Large intestine (tissue), 12 donors: ENCODE results near the gene VCAM1. TPM values are rescaled to one million over a fixed set of nuclear protein-coding genes. Genes with fewer than 3 reads are reported as not detected.

Experiments used
- DNase-seq, 2 donors: peaks; one replicate each; pipeline versions ENCODE4 v3.0.0 to v3.0.0-alpha.2; 2013
- H3K27ac ChIP-seq: one replicate; pipeline ENCODE4 v1.5.1; 2013; ENCODE audit warnings: low read length
- H3K27me3 ChIP-seq: 2 replicates; pipeline ENCODE4 v1.6.1; 2013; ENCODE audit warnings: low read length; ENCODE audit not compliant: control insufficient read depth, insufficient read depth
- H3K36me3 ChIP-seq: 2 replicates; pipeline ENCODE4 v1.6.1; 2013; ENCODE audit warnings: low read length; ENCODE audit not compliant: control insufficient read depth, insufficient read depth
- H3K4me1 ChIP-seq: one replicate; pipeline ENCODE4 v1.6.1; 2013; ENCODE audit warnings: low read length; ENCODE audit not compliant: control insufficient read depth, insufficient read depth
- H3K4me3 ChIP-seq: one replicate; pipeline ENCODE4 v1.5.1; 2013; ENCODE audit warnings: low read length
- H3K9me3 ChIP-seq: one replicate; pipeline ENCODE4 v1.6.1; 2013; ENCODE audit warnings: mild to moderate bottlenecking, low read depth, low read length, moderate library complexity; ENCODE audit not compliant: control insufficient read depth
- WGBS: methylation state at CpG from one replicate; pipeline ENCODE4 v1.1.5; 2013; ENCODE audit warnings: low lambda C conversion rate; ENCODE audit not compliant: insufficient coverage; 5-methylcytosine and 5-hydroxymethylcytosine counted together
- long read RNA-seq, 11 donors: transcript quantifications; one replicate each; lab custom pipeline, GENCODE V29; 2026
- polyA plus RNA-seq: library from polyadenylated mRNA; unstranded; fragments of 120-200 nt; gene quantifications from one replicate; pipeline ENCODE4 v1.2.1, GENCODE V29; 2013

Gene VCAM1, protein sequence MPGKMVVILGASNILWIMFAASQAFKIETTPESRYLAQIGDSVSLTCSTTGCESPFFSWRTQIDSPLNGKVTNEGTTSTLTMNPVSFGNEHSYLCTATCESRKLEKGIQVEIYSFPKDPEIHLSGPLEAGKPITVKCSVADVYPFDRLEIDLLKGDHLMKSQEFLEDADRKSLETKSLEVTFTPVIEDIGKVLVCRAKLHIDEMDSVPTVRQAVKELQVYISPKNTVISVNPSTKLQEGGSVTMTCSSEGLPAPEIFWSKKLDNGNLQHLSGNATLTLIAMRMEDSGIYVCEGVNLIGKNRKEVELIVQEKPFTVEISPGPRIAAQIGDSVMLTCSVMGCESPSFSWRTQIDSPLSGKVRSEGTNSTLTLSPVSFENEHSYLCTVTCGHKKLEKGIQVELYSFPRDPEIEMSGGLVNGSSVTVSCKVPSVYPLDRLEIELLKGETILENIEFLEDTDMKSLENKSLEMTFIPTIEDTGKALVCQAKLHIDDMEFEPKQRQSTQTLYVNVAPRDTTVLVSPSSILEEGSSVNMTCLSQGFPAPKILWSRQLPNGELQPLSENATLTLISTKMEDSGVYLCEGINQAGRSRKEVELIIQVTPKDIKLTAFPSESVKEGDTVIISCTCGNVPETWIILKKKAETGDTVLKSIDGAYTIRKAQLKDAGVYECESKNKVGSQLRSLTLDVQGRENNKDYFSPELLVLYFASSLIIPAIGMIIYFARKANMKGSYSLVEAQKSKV
- polyA plus RNA-seq: 18.7 TPM
- long read RNA-seq, donor 1, partial matches to known transcripts: 0 of 2 reads
- long read RNA-seq, donor 1, other reads (novel, unspliced or antisense): 0 of 2 reads
- long read RNA-seq, donor 2, transcript VCAM1-205 (1 exons, 3,865 nt): minor isoform, 6 of 13 reads
- long read RNA-seq, donor 2, transcript VCAM1-201 (9 exons, 3,083 nt): major isoform, 7 of 13 reads
- long read RNA-seq, donor 2, partial matches to known transcripts: 0 of 13 reads
- long read RNA-seq, donor 2, other reads (novel, unspliced or antisense): 0 of 13 reads
- long read RNA-seq, donor 3: 0 reads
- long read RNA-seq, donor 4: 0 reads
- long read RNA-seq, donor 5, partial matches to known transcripts: 0 of 5 reads
- long read RNA-seq, donor 5, other reads (novel, unspliced or antisense): 0 of 5 reads
- long read RNA-seq, donor 6, transcript VCAM1-201 (9 exons, 3,083 nt): major isoform, 10 of 14 reads
- long read RNA-seq, donor 6, partial matches to known transcripts: 0 of 14 reads
- long read RNA-seq, donor 6, other reads (novel, unspliced or antisense): 0 of 14 reads
- long read RNA-seq, donor 7, partial matches to known transcripts: 0 of 4 reads
- long read RNA-seq, donor 7, other reads (novel, unspliced or antisense): 0 of 4 reads
- long read RNA-seq, donor 8, partial matches to known transcripts: 0 of 8 reads
- long read RNA-seq, donor 8, other reads (novel, unspliced or antisense): 0 of 8 reads
- long read RNA-seq, donor 9, partial matches to known transcripts: 0 of 8 reads
- long read RNA-seq, donor 9, other reads (novel, unspliced or antisense): 0 of 8 reads
- long read RNA-seq, donor 10, transcript VCAM1-201 (9 exons, 3,083 nt): major isoform, 7 of 9 reads
- long read RNA-seq, donor 10, partial matches to known transcripts: 0 of 9 reads
- long read RNA-seq, donor 10, other reads (novel, unspliced or antisense): 0 of 9 reads
- long read RNA-seq, donor 11, transcript VCAM1-201 (9 exons, 3,083 nt): major isoform, 8 of 11 reads
- long read RNA-seq, donor 11, partial matches to known transcripts: 0 of 11 reads
- long read RNA-seq, donor 11, other reads (novel, unspliced or antisense): 0 of 11 reads

DNA sequence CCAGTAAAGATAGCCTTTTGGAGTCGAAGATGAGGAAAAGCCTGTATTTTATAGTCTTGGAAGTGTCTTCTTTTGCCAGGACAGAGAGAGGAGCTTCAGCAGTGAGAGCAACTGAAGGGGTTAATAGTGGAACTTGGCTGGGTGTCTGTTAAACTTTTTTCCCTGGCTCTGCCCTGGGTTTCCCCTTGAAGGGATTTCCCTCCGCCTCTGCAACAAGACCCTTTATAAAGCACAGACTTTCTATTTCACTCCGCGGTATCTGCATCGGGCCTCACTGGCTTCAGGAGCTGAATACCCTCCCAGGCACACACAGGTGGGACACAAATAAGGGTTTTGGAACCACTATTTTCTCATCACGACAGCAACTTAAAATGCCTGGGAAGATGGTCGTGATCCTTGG lies at the start of gene VCAM1:
Gene VCAM1 (plus strand): TSS at position 253 of the 400 bp plus-strand sequence. CDS start 119 bp downstream, at position 372.
- WGBS: 18% methylated on average over 4 of the region's 7 CpGs
- H3K4me3 ChIP-seq: peak within 1 kb of the TSS; percentile 26
- peak in 1 of 2 donors; percentile 17 for DNase-seq

DNA sequence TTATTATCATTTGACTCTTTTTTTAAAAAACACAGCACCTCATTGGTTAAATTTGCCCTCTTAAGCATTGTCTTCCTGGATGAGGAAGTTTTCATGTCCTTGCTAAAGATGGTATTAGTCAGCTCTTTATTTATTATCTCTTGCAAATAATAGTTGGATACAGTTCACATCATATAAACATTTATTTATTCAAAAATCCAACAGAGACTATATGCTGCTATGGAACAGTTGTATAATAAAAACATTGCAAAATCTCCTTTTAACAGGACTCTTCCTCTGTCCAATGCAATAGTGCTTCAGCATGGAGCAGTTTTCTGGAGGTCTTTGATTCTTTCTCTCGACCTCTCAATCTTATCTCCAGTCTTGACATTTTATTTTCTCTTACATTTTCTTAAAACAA lies 49.5 kb upstream of the VCAM1 start:
- no peaks in the 10 kb centered on the region for H3K4me1 ChIP-seq
- no peak overlapping the region for H3K4me3 ChIP-seq
- no peaks in the 10 kb centered on the region for H3K36me3 ChIP-seq
- 56% methylated on average over 1 of the region's 1 CpG for WGBS
- H3K27ac ChIP-seq: no peak overlapping the region
- no peak for DNase-seq
- no peaks in the 10 kb centered on the region for H3K9me3 ChIP-seq
- no peaks in the 10 kb centered on the region for H3K27me3 ChIP-seq

More for the DNA sequence above, at the start of gene VCAM1:
- H3K9me3 ChIP-seq: no peaks in the 10 kb centered on the region
- H3K27ac ChIP-seq: peak within 1 kb of the TSS; percentile 9
- H3K36me3 ChIP-seq: no peaks in the 10 kb centered on the region
- H3K4me1 ChIP-seq: no peaks in the 10 kb centered on the region
- H3K27me3 ChIP-seq: no peaks in the 10 kb centered on the region

DNA sequence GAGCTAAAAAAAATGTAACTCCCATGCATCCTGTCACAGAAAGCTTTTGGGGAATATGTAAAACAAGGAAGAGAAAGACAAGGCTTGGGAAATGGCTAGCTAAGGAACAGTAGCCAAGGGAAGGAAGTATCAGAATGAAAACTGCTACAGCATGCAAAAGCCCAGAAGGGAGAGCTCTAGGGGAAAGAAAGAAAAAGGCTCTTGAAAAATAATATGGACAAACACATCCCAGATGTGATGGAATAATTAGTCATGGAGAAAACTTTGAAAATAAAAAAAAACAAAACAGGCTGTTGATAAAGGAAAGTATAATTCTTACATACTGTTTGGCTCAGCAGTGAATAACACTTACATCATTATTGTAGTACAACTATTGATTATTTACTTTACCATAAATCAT lies 47.9 kb upstream of the VCAM1 start:
- Histone ChIP-seq H3K9me3 (no peaks in the 10 kb centered on the region), H3K27me3 (no peaks in the 10 kb centered on the region), H3K4me3 (no peak overlapping the region), H3K27ac (no peak overlapping the region), H3K4me1 (no peaks in the 10 kb centered on the region), H3K36me3 (no peaks in the 10 kb centered on the region)
- no peak for DNase-seq

DNA sequence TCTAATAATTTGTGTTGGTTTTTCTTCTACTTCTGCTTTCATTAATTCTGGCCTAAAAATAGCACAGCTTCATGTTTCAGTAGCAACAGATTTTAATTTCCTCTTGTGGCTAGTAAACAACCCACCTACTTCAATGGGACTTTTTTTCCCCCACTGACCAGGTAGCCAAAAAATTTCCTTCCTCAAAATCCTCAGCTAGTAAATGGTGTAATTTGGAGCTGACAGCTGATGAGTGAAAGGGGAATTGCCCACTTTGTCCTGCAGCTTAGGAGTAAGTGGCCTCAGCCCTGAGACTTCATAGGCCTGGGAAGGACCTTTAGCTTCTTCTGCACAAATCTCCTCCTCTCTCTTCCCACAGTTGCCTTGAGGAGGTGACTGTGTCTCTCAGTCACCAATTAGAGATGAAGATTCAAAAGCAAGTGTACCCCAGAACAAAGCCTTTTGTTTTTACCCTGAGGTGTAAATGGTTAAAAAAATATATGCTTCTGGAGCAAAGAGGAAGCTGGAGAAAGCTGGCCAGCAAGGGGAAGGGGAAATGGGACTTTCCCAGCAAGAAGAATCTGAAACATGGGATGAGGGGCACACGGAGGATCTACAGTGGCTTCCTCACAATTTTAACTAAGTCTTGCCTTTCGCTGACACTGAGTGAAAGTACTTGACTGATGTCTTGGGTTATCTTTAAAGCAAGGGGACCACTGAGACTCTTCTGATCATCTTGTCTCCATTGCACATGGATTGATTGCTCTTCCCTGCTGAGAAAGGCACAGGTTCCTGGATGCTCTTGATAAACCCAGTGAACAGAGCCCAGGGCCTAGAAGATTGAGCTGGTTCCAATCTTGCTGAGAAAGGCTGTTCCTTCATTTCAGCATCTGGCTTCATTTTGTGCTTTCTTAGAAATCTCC lies 35.8 kb upstream of the VCAM1 start:
- no peak overlapping the region for H3K27ac ChIP-seq
- H3K4me3 ChIP-seq: no peak overlapping the region
- no peaks in the 10 kb centered on the region for H3K36me3 ChIP-seq
- 80% methylated on average over 1 of the region's 2 CpGs for WGBS
- H3K27me3 ChIP-seq: no peaks in the 10 kb centered on the region
- DNase-seq: no peak
- H3K9me3 ChIP-seq: no peaks in the 10 kb centered on the region
- H3K4me1 ChIP-seq: no peaks in the 10 kb centered on the region

DNA sequence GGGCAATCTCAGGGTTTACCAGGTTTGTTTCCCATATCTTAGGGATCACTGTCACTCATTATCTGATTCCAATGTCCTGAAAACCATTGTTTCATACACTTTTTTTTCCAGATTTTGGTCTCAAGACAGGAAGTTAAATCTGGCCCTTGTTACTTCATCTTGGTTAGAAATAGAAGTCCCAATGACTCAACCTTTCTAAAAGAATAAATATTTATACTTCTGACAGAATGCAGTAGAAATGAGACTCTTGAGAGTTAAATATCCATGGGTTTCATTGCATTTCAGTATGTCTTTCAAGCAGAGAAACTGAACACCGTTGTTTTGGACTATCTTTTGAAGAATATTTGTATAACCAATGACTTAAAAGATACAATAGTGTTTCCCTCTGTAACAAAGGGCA lies 19.8 kb upstream of the VCAM1 start:
- no peaks in the 10 kb centered on the region for H3K27me3 ChIP-seq
- no peak overlapping the region for H3K4me3 ChIP-seq
- no peaks in the 10 kb centered on the region for H3K4me1 ChIP-seq
- no peaks in the 10 kb centered on the region for H3K36me3 ChIP-seq
- no peak overlapping the region for H3K27ac ChIP-seq
- DNase-seq: no peak
- no peaks in the 10 kb centered on the region for H3K9me3 ChIP-seq
- no CpG with 5 or more reads among the region's 1 CpG for WGBS

DNA sequence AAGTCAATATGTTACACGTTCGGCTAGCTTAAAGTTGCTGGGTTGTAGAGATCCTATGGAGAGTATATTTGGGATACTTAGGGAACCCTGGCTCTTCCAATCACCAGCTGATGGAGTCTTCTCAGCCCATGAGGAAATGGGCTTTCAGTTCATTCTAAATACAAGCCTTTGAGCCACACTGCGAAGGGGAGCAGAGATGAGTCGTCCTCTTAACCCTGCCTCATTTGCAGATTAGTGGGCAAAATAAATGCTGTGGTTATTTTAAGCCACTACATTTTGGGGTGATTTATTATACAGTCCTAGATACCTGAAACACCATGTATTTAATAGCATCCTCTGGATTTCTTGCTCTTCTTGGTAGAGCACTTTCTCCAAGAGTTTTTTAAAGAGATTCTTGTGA lies 19.0 kb upstream of the VCAM1 start:
- no CpG with 5 or more reads among the region's 4 CpGs for WGBS
- no peaks in the 10 kb centered on the region for H3K36me3 ChIP-seq
- H3K9me3 ChIP-seq: no peaks in the 10 kb centered on the region
- no peaks in the 10 kb centered on the region for H3K27me3 ChIP-seq
- no peaks in the 10 kb centered on the region for H3K4me1 ChIP-seq
- H3K4me3 ChIP-seq: no peak overlapping the region
- no peak overlapping the region for H3K27ac ChIP-seq
- DNase-seq: no peak

DNA sequence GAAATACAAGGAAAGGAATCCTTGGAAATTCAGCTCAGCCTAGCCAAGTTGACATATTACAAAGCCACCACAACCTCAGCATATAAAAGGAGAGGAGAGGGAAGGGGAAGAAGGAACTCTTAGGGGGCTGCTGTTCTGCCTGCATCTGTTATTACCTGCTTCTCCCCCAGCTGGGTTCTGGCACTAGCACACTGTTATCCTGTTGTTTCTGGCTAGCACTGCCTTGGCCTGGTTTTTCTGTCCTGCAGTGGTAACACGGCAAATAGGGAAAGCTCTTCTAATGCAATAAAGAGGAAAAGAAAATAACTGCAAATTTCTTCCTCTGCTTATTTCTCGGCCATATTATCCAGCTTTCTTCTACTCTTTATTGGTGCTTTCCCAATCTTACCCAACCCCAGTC lies 16.5 kb upstream of the VCAM1 start:
- Histone ChIP-seq H3K4me1 (no peaks in the 10 kb centered on the region), H3K9me3 (no peaks in the 10 kb centered on the region), H3K36me3 (no peaks in the 10 kb centered on the region), H3K27me3 (no peaks in the 10 kb centered on the region), H3K27ac (no peak overlapping the region), H3K4me3 (no peak overlapping the region)
- WGBS: 90% methylated on average over 2 of the region's 2 CpGs
- no peak for DNase-seq

DNA sequence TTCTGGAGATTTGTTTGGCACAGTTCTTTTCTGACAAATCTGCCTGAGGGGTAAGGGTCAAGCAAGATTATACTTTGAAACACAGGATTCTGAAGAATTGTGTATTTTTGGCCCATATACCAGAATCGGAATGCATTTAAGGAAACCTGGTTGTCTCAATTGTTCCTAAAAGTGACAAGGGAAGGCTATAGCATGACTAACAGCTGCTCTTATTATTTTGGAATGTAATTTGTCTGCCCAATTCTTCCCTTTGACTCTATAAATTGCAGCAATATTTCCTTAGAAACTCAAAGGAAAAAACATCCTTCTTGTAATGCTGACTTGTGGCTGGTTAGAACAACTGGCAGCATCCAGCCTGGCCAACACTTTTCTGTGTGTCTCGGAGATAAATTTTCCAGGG lies 15.8 kb upstream of the VCAM1 start:
- no CpG with 5 or more reads among the region's 2 CpGs for WGBS
- H3K4me3 ChIP-seq: no peak overlapping the region

DNA sequence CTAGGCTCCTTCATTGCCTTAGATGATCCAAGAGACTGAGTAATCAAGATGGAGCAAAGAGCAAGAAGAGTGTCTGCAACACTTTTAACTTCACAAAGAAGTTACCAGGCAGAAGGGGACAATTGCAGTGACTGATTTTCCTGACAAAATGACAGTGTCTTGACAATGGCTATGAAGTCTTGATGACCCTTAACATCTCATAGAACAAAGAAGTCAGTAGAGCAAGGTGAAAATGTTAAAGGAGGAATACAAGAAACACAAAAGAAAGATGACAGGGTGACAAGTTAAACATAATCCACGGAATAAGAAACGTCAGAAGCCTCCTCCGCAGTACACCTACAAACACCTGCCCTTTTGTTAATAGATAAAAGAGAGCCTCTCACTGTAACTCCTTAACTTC lies 15.1 kb upstream of the VCAM1 start:
- DNase-seq: no peak
- no peak overlapping the region for H3K27ac ChIP-seq
- no peaks in the 10 kb centered on the region for H3K36me3 ChIP-seq
- WGBS: no CpG with 5 or more reads among the region's 3 CpGs
- H3K27me3 ChIP-seq: no peaks in the 10 kb centered on the region
- no peaks in the 10 kb centered on the region for H3K9me3 ChIP-seq
- no peaks in the 10 kb centered on the region for H3K4me1 ChIP-seq
- no peak overlapping the region for H3K4me3 ChIP-seq

More for the DNA sequence above, 15.8 kb upstream of the VCAM1 start:
- no peak overlapping the region for H3K27ac ChIP-seq
- no peaks in the 10 kb centered on the region for H3K4me1 ChIP-seq
- no peaks in the 10 kb centered on the region for H3K9me3 ChIP-seq
- H3K36me3 ChIP-seq: no peaks in the 10 kb centered on the region
- no peaks in the 10 kb centered on the region for H3K27me3 ChIP-seq
- DNase-seq: no peak
